Breast epithelium (tissue), 3 donors: ENCODE data around the gene CLVS2.

Source experiments
- POLR2A ChIP-seq: fragments of 450-650 bp; IDR thresholded peaks from one replicate; pipeline ENCODE4 v1.6.1; 2016; ENCODE audit warnings: antibody characterized with exemption, mild to moderate bottlenecking, moderate library complexity
- TF ChIP-seq, protein P1 (sequence below), 3 donors: fragments of 450-650 bp; IDR thresholded peaks; one replicate each; pipeline ENCODE4 v1.5.1; 2016 to 2017; ENCODE audit warnings: antibody characterized with exemption in 3 of 3, mild to moderate bottlenecking in 3 of 3, moderate library complexity in 3 of 3

DNA sequence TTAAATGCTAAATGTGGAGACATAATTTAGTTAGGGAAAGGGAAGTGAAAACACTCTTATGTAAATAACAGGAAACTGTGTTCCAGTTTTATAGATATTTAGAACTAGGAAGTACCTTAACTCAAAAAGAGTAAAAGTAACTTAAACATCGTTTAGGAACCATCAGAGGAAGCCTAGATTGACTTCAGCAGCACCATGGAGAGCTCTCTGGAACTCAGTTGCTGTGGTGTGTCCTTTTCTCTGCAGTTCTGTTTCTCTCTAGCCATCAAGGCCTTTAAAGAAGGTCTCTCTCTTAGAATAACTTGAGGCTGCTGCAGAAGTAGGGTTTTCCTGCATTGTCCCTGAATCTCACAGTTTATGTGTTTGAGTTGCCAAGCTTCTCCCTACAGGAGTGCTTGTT is 26.9 kb downstream of the CLVS2 start:
- TF ChIP-seq, protein P1, sequence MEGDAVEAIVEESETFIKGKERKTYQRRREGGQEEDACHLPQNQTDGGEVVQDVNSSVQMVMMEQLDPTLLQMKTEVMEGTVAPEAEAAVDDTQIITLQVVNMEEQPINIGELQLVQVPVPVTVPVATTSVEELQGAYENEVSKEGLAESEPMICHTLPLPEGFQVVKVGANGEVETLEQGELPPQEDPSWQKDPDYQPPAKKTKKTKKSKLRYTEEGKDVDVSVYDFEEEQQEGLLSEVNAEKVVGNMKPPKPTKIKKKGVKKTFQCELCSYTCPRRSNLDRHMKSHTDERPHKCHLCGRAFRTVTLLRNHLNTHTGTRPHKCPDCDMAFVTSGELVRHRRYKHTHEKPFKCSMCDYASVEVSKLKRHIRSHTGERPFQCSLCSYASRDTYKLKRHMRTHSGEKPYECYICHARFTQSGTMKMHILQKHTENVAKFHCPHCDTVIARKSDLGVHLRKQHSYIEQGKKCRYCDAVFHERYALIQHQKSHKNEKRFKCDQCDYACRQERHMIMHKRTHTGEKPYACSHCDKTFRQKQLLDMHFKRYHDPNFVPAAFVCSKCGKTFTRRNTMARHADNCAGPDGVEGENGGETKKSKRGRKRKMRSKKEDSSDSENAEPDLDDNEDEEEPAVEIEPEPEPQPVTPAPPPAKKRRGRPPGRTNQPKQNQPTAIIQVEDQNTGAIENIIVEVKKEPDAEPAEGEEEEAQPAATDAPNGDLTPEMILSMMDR (IDR thresholded peaks at IDR 0.05) = no peak
- no peak for TF ChIP-seq POLR2A
